Activated naive CD4-positive, alpha-beta T cell treated with anti-CD3 and anti-CD28 coated beads, Interleukin-2, amount 50 U/mL, for 72 hours (primary cell): ENCODE measurements around the gene NUPR1. TPM values are rescaled to one million over a fixed set of nuclear protein-coding genes. Genes with fewer than 3 reads are reported as not detected.
"Not testable (repeated sequence)": the region's sequence is repeated elsewhere in the genome, so short reads cannot be mapped to it uniquely, and the experiment has no call there.

Experiments used
- ATAC-seq, 2 donors: fragments of 150-1000 bp; cut with Tn5 transposase; 2 replicates each; pipeline ENCODE4 v1.10.0; 2021; ENCODE audit warnings: mild to moderate bottlenecking in 2 of 2, moderate library complexity in 2 of 2
- DNase-seq, 2 donors: peaks; one replicate each; pipeline ENCODE4 v3.0.0; 2021 to 2022; ENCODE audit warnings: low spot score in 2 of 2
- H3K27ac Mint-ChIP-seq, 2 donors: one replicate each; pipeline ENCODE4 v1.8.0; 2022; ENCODE audit warnings: mild to moderate bottlenecking in 2 of 2, mixed read lengths in 2 of 2
- H3K36me3 Mint-ChIP-seq, 2 donors: one replicate each; pipeline ENCODE4 v1.8.0; 2022; ENCODE audit warnings: mixed read lengths in 2 of 2
- H3K9me3 Mint-ChIP-seq, 2 donors: one replicate each; pipeline ENCODE4 v1.8.0; 2022; ENCODE audit warnings: mixed read lengths in 2 of 2
- total RNA-seq, 2 donors: library from RNA; stranded (reverse); gene quantifications; one replicate each; pipeline ENCODE4 v1.2.3, GENCODE V29; 2022

NUPR1 gene, protein sequence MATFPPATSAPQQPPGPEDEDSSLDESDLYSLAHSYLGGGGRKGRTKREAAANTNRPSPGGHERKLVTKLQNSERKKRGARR
- total RNA-seq, result not detected

- H3K36me3 Mint-ChIP-seq, result no peaks in the 10 kb centered on the region
- H3K27ac Mint-ChIP-seq, result peak within 1 kb of the TSS; percentile 35 to 79
- H3K9me3 Mint-ChIP-seq, result peaks cover 4 to 9% of the 10 kb centered on the region in 2 donors
- no peak for ATAC-seq
- no peak for DNase-seq
Observed at GRCh38 chr16:28538733-28539596, at the start of gene NUPR1. NUPR1 (minus strand) TSS chr16:28538974; CDS start chr16:28538907, 67 bp downstream.

DNA sequence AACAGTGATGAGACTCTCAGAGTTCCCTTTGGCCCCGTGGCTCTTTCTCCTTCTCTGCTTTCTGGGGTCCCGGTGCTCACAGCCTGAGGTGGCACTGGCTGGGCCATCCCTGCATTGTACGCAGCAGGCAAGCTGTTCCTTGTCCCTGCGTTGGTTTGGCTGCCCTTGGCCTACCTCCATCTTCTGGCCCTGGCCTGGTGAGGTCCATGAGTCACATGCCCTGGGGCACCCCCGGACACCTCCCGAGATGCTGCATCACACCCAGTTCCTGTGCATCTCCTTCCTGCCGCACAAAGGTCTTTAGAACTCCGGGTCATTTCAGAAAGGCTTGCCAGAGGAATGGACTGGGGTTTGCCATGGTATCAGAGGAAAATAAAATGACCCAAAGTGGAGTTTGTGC is 48.6 kb upstream of the NUPR1 start:
- no peaks in the 10 kb centered on the region for H3K9me3 Mint-ChIP-seq
- H3K27ac Mint-ChIP-seq, result peak overlapping the region in 1 of 2 donors; percentile 58
- DNase-seq, result no peak
- no peaks in the 10 kb centered on the region for H3K36me3 Mint-ChIP-seq
- peak in 1 of 2 donors; percentile 50 for ATAC-seq

GRCh38 chr16:28586466-28586865 is 47.7 kb upstream of the NUPR1 start:
- ATAC-seq (no peak), DNase-seq (no peak)
- H3K9me3 Mint-ChIP-seq, result no peaks in the 10 kb centered on the region
- no peaks in the 10 kb centered on the region for H3K36me3 Mint-ChIP-seq
- H3K27ac Mint-ChIP-seq, result no peak overlapping the region

DNA sequence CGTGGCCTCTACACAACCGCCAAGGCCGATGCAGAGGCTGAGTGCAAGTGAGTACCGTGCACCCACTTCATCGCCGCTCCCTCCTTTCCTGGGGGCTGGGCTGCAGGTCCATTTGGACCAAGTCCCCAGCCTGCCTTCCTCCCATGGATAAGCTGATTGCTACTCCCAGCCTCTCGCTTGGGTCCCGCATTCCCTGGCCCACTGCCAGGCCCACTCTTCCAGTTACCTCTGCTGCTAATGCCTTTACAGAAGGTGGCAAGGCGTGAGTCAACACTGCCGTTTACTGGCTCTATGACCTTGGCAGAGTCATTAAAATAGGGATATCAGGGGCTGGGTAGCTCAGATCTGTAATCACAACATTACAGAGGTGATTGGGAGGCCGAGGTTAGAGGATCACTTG is 46.9 kb upstream of the NUPR1 start:
- Mint-ChIP-seq H3K36me3 (no peaks in the 10 kb centered on the region), H3K9me3 (no peaks in the 10 kb centered on the region), H3K27ac (no peak overlapping the region)
- ATAC-seq (no peak), DNase-seq (no peak)

GRCh38 chr16:28580726-28581315 is 42.0 kb upstream of the NUPR1 start:
- H3K36me3 Mint-ChIP-seq, result no peaks in the 10 kb centered on the region
- DNase-seq (no peak), ATAC-seq (no peak)
- no peaks in the 10 kb centered on the region for H3K9me3 Mint-ChIP-seq
- no peak overlapping the region for H3K27ac Mint-ChIP-seq

DNA sequence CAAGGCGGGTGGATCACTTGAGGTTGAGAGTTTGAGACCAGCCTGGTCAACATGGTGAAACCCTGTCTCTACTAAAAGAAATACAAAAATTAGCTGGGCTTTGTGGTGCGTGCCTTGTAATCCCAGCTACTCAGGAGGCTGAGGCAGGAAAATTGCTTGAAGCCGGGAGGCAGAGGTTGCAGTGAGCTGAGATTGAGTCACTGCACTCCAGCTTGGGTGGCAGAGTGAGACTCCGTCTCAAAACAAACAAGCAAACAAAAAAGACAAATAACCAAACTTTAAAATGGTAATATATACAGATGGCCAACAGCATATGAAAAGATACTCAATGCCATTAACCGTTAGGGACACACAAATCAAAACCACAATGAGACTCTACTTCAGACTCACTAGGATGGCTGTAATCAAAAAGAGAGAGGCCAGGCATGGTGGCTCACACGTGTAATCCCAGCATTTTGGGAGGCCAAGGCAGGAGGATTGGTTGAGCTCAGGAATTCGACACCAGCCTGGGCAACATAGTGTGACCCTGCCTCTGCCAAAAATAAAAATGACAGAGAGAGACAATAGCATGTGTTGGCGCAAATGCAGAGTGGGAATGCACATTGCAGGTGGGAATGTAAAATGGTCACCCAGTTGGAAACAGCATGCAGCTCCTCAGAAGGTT is 36.8 kb upstream of the NUPR1 start:
- ATAC-seq (no peak), DNase-seq (no peak)
- Mint-ChIP-seq H3K36me3 (no peaks in the 10 kb centered on the region), H3K27ac (no peak overlapping the region), H3K9me3 (no peaks in the 10 kb centered on the region)

DNA sequence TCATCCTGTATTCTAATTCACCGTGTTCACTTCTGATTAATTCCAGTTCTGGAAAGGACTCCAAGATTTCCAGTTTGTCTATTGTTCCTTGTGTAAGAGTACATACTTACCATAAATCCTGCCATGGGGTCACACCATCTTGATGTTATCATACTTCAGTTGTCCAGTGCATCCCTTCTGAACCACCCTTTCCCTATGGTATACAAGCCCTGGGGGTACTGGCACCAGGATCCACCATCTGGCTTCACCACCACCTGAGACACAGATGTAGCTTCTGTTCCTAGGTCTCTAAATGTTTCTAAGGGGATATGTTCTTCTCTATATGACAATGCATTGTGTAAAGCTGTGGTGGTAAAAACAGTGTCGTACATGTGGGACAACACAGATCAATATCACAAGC is 36.2 kb upstream of the NUPR1 start:
- Mint-ChIP-seq H3K27ac (no peak overlapping the region), H3K9me3 (no peaks in the 10 kb centered on the region), H3K36me3 (no peaks in the 10 kb centered on the region)
- ATAC-seq (no peak), DNase-seq (no peak)

- H3K9me3 Mint-ChIP-seq, result no peaks in the 10 kb centered on the region
- H3K27ac Mint-ChIP-seq, result peak overlapping the region; percentile 38 to 63
- H3K36me3 Mint-ChIP-seq, result no peaks in the 10 kb centered on the region
- no peak for ATAC-seq
- no peak for DNase-seq
Observed at GRCh38 chr16:28573738-28574718, 35.3 kb upstream of the NUPR1 start.

GRCh38 chr16:28572696-28573510 is 34.1 kb upstream of the NUPR1 start:
- Mint-ChIP-seq H3K9me3 (no peaks in the 10 kb centered on the region), H3K36me3 (peaks cover 0 to under 1% of the 10 kb centered on the region in 2 donors), H3K27ac (peak overlapping the region; percentile 37 to 38)
- ATAC-seq (no peak), DNase-seq (no peak)

GRCh38 chr16:28569968-28570752 is 31.4 kb upstream of the NUPR1 start:
- peaks cover 16 to 23% of the 10 kb centered on the region in 2 donors for H3K36me3 Mint-ChIP-seq
- peaks cover 4 to 12% of the 10 kb centered on the region in 2 donors for H3K9me3 Mint-ChIP-seq
- DNase-seq (no peak), ATAC-seq (no peak)
- H3K27ac Mint-ChIP-seq, result no peak overlapping the region

DNA sequence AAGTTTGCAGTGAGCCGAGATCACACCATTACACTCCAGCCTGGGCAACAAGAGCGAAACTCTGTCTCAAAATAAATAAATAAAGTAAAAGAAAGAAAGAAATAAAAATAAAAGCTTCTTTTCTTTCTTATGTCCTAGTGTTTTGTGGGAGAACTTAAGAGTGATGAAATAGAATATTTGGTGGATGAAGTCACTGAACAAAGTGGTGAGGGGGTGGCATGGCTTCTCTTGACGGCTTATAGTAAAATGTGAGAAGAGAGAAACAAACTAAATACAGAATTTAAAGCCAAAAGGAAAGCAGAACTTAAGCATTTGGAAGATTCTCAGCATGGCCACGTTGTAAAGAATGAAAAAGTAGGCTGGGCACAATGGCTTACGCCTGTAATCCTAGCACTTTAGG is 30.2 kb upstream of the NUPR1 start:
- no peak for DNase-seq
- Mint-ChIP-seq H3K9me3 (peaks cover 4 to 12% of the 10 kb centered on the region in 2 donors), H3K27ac (peak overlapping the region in 1 of 2 donors; percentile 89), H3K36me3 (peaks cover 16 to 25% of the 10 kb centered on the region in 2 donors)
- no peak for ATAC-seq

DNA sequence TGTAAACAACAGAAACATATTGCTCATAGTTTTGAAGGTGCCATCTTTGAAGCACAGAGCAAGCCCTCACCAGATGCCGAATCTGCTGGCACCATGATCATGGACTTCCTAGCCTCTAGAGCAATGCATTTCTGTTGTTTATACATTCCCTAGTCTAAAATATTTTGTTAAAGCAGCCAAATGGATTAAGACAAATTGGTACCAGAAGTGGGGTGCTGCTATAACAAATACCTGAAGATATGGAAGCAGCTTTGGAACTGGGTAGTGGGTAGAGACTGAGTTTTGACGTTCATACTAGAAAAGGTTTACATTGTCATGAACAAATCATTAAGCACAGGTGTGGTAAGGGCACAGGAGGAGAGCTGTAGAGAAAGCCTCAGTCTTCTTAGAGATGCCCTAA is 28.5 kb upstream of the NUPR1 start:
- peaks cover 4 to 12% of the 10 kb centered on the region in 2 donors for H3K9me3 Mint-ChIP-seq
- peaks cover 16 to 25% of the 10 kb centered on the region in 2 donors for H3K36me3 Mint-ChIP-seq
- ATAC-seq, result no peak
- H3K27ac Mint-ChIP-seq, result no peak overlapping the region
- no peak for DNase-seq

DNA sequence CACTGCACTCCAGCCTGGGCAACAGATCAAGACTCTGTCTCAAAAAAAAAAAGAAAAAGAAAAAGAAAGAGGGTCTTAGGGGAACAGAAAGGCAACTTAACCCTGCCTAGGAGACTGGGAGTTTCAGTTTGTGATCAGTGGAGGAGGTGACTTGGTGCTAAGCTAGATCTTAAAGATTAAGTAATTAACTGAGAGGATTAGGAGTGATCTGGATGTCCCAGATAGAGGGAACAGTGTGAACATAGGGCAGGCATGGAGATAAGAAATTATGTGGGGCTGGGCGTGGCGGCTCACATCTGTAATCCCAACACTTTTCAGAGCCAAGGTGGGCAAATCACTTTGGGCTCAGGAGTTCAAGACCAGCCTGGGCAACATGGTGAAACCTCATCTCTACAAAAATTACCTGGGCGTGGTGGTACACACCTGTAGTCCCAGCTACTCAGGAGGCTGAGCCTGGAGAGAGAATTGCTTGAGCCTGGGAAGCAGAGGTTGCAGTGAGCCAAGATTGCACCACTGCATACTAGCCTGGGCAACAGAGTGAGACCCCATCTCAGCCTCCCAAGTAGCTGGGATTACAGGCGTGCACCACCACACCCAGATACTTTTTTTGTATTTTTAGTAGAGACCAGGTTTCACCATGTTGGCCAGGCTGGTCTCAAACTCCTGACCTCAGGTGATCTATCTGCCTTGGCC is 27.6 kb upstream of the NUPR1 start:
- Mint-ChIP-seq H3K36me3 (peaks cover 16 to 25% of the 10 kb centered on the region in 2 donors), H3K9me3 (peaks cover 4 to 12% of the 10 kb centered on the region in 2 donors)
- DNase-seq, ATAC-seq, H3K27ac Mint-ChIP-seq: not testable (repeated sequence)

DNA sequence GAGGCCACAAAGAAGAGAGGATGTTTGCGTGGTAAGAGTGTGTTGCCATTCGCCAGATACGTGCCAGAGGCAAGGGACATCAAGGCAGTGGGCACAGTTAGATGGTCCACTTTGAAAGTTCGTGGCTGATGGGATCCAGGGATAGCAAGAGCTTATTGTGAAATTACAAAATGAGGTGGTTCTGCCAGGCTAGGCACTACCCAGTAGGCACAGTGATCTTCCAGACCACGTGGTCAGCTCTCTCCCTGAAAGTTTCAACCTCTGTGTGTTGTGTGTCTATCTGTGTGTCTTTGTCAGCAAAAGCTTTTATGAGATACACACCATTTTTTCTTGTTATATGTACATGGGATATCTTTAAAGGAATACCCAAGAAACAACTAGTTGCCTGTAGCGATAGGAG is 24.4 kb upstream of the NUPR1 start:
- peaks cover 24 to 43% of the 10 kb centered on the region in 2 donors for H3K36me3 Mint-ChIP-seq

More for the DNA sequence above, 24.4 kb upstream of the NUPR1 start:
- Mint-ChIP-seq H3K9me3 (peaks cover 4 to 12% of the 10 kb centered on the region in 2 donors), H3K27ac (no peak overlapping the region)
- DNase-seq (no peak), ATAC-seq (no peak)
